ENCODE results near the gene ZFAND3. TPM values are rescaled to one million over a fixed set of nuclear protein-coding genes. Genes with fewer than 3 reads are reported as not detected.

The ZFAND3 gene
- total and polyA plus RNA-seq, 10 of the 15 experiments (the other 5 are each of a cell fraction or from before 2014, with no cell fraction given), result 0.90 to 34.4 (median 16.3) TPM

- H3K27ac ChIP-seq (ENCODE audit: control insufficient read depth, insufficient read depth), result no peak overlapping the region
- H3K36me3 ChIP-seq (ENCODE audit: control insufficient read depth in 2 of 2, insufficient read depth in 2 of 2, low read length in 1 of 2), result no peaks in the 10 kb centered on the region
- no peaks in the 10 kb centered on the region for H4K20me1 ChIP-seq (ENCODE audit: control insufficient read depth, insufficient read depth)
- no peak overlapping the region for H2AFZ ChIP-seq (ENCODE audit: control insufficient read depth, low read depth, low read length)
- no peaks in the 10 kb centered on the region for H3K27me3 ChIP-seq (replicated peaks in 1 of 2; ENCODE audit: control insufficient read depth in 2 of 2, insufficient read depth in 2 of 2, low read length in 1 of 2)
- ChIA-PET RAD21 (ENCODE audit: unreplicated experiment) (no interaction called here), CTCF (no interaction called here), POLR2A (no interaction called here), SMC1A (ENCODE audit: uncharacterized antibody, unreplicated experiment) (interaction anchor here (1.1 kb wide), 1 partner anchor 15 kb away, joined by 3 read pairs; no protein-coding TSS in a partner anchor)
- no peak overlapping the region for H3K4me3 ChIP-seq
- H3K4me1 ChIP-seq (ENCODE audit: control insufficient read depth, insufficient read depth, low read length), result no peaks in the 10 kb centered on the region
- no peaks in the 10 kb centered on the region for H3K79me2 ChIP-seq (ENCODE audit: control insufficient read depth, insufficient read depth, low read length)
- H3K4me2 ChIP-seq (ENCODE audit: control insufficient read depth, insufficient read depth), result no peak overlapping the region
- BruUV-seq (replicated peaks), result no TSS peak
- no peak for DNase-seq (ENCODE audit: low read depth, low spot score)
- TF ChIP-seq NFYA (IDR thresholded peaks at IDR 0.05; ENCODE audit: borderline replicate concordance, low read depth, low read length) (no peak), ELK1 (IDR thresholded peaks at IDR 0.05; ENCODE audit: low read depth, low read length) (no peak)
- 77% methylated on average over 8 of the region's 8 CpGs for WGBS (ENCODE audit: insufficient coverage, insufficient replicate concordance, low lambda C conversion rate, missing lambda C conversion rate)
- no peak for FAIRE-seq
- intact Hi-C loops (cut with micrococcal nuclease; ENCODE audit: unreplicated experiment), result no loop called here
- no peak overlapping the region for H3K9ac ChIP-seq (ENCODE audit: control insufficient read depth, insufficient read depth, low read length)
- in situ Hi-C loops (cut with MboI), result no loop called here
- ATAC-seq, result no peak
- H3K9me3 ChIP-seq (replicated peaks; ENCODE audit: control insufficient read depth, insufficient read depth, low read length), result no peaks in the 10 kb centered on the region
These were observed 378.7 kb downstream of the ZFAND3 start for GRCh38 chr6:38198219-38198618.

Small RNA genes lying within 50 kb of the gene (small RNA-seq; reads per million reads assigned to genes)
- gene RN7SL285P, result not detected
- gene RNU1-87P, result not detected

Other genes with a start within 250 kb of the ZFAND3 start
- gene MDGA1, start 121.8 kb upstream of the ZFAND3 start, total RNA-seq (2014; rRNA removed), result 1.1 and 2.0 TPM in 2 replicates
- gene MDGA1, start 121.8 kb upstream of the ZFAND3 start, total RNA-seq (2014; rRNA removed; fragmentation: Illumina TruSeq; extraction: Trizol), result 0.54 and 0.60 TPM in 2 replicates
- 2.2 and 3.0 TPM in 2 replicates for gene MDGA1, start 121.8 kb upstream of the ZFAND3 start, total RNA-seq (2021)
- 0.15 and 0.19 TPM in 2 replicates for gene MDGA1, start 121.8 kb upstream of the ZFAND3 start, polyA plus RNA-seq (2011; rRNA removed)
- 1.1 and 2.2 TPM in 2 replicates for gene MDGA1, start 121.8 kb upstream of the ZFAND3 start, polyA plus RNA-seq (2014; fragmentation: Illumina TruSeq; extraction: Trizol)
- gene MDGA1, start 121.8 kb upstream of the ZFAND3 start, polyA plus RNA-seq (2014; fragmentation: Nextera tagmentation; extraction: Ambion mirVana), result under 1 TPM; 0.02 to 0.26 TPM
- 0.94 and 1.00 TPM in 2 replicates for gene MDGA1, start 121.8 kb upstream of the ZFAND3 start, polyA plus RNA-seq (2014; rRNA removed)
- gene MDGA1, start 121.8 kb upstream of the ZFAND3 start, polyA plus RNA-seq (2016; fragmentation: Nextera tagmentation; extraction: Ambion mirVana), result under 1 TPM in 1 of 2 experiments, not detected in 1; 0.90 TPM